H1 (cell line): ENCODE data around the gene GABRB2. TPM values are rescaled to one million over a fixed set of nuclear protein-coding genes. Genes with fewer than 3 reads are reported as not detected.

Source experiments
- BCL11A ChIP-seq, 2 experiments: IDR thresholded peaks; one replicate each; pipeline ENCODE4 v1.6.1; 2011; ENCODE audit warnings: low read depth in 2 of 2, low read length in 2 of 2, mild to moderate bottlenecking in 2 of 2
- CEBPB ChIP-seq: IDR thresholded peaks from 2 replicates; pipeline ENCODE4 v1.6.1; 2012; ENCODE audit warnings: low read depth, low read length
- GABPA ChIP-seq: IDR thresholded peaks from 2 replicates; pipeline ENCODE4 v1.6.1; 2011; ENCODE audit warnings: mild to moderate bottlenecking, low read length, moderate library complexity, borderline replicate concordance; ENCODE audit not compliant: insufficient read depth
- POU5F1 ChIP-seq: IDR thresholded peaks from 2 replicates; pipeline ENCODE4 v1.6.1; 2011; ENCODE audit warnings: low read depth, mild to moderate bottlenecking, low read length, moderate library complexity
- RFX5 ChIP-seq: IDR thresholded peaks from 2 replicates; pipeline ENCODE4 v1.6.1; 2011; ENCODE audit warnings: low read depth, low read length, improper control_type of control experiment, borderline replicate concordance
- SUZ12 ChIP-seq: fragments of 200-600 bp; sonication (generic); IDR thresholded peaks from 2 replicates; pipeline ENCODE4 v1.6.1; 2012; ENCODE audit warnings: mild to moderate bottlenecking, inconsistent platforms, low read length, moderate library complexity, mixed read lengths
- polyA plus RNA-seq, 7 experiments: library from polyadenylated mRNA; depleted of rRNA in 3 of 7; stranded (reverse) in 5 of 7; unstranded in 2 of 7; fragments of >200 nt in 5 of 7; fragments of 200-250 nt in 2 of 7; gene quantifications; 1 replicate in 5 of 7; 2 replicates in 1 of 7; 4 replicates in 1 of 7; pipeline versions ENCODE4 v1.2.1 to v1.2.3, GENCODE V29; 2011 to 2013; ENCODE audit warnings: missing spikeins in 2 of 7, mixed read lengths in 2 of 7
- total RNA-seq: library from RNA; stranded (reverse); fragmentation: NEBNext Ultra II Directional; extraction: Animal tissue kit (Norgen Biotek cat#: 25700); gene quantifications from 2 replicates; pipeline ENCODE4 v1.2.1, GENCODE V29; 2021

Gene GABRB2
- total and polyA plus RNA-seq, 2 of the 8 experiments (the other 6 are each of a cell fraction or from before 2014, with no cell fraction given), result 0.54 to 1.9 TPM

- TF ChIP-seq GABPA (no peak), SUZ12 (no peak), CEBPB (no peak), POU5F1 (no peak), BCL11A (IDR thresholded peaks at IDR 0.05; ENCODE audit: low read depth in 2 of 2, low read length in 2 of 2) (no peak), RFX5 (no peak)
Measured at GRCh38 chr5:161399996-161400562, 146.4 kb downstream of the GABRB2 start (continued).
